Measurements from ENCODE around the gene SVOP. TPM values are rescaled to one million over a fixed set of nuclear protein-coding genes. Genes with fewer than 3 reads are reported as not detected.

Gene SVOP
- total RNA-seq, 1 donor from 2014 or later: not detected

- no peaks in the 10 kb centered on the region for H3K36me3 ChIP-seq
- H3K4me3 ChIP-seq: no peak overlapping the region
- intact Hi-C loops (cut with DNase I): no loop called here
- no peaks in the 10 kb centered on the region for H3K9me3 ChIP-seq
- DNase-seq: no peak
- TF ChIP-seq CTCF (IDR thresholded peaks at IDR 0.05): no peak
- H3K27ac ChIP-seq: no peak overlapping the region
- no peak for ATAC-seq
- H3K4me1 ChIP-seq: no peaks in the 10 kb centered on the region
- no peaks in the 10 kb centered on the region for H3K27me3 ChIP-seq (ENCODE audit: low read depth)
These were observed 86.9 kb downstream of the SVOP start for GRCh38 chr12:108933949-108934348.

GRCh38 chr12:108930756-108931155 lies 90.1 kb downstream of the SVOP start:
- H3K4me3 ChIP-seq: no peak overlapping the region
- no peaks in the 10 kb centered on the region for H3K27me3 ChIP-seq (ENCODE audit: low read depth)
- no peak for TF ChIP-seq CTCF (IDR thresholded peaks at IDR 0.05)
- H3K9me3 ChIP-seq: no peaks in the 10 kb centered on the region
- no peak overlapping the region for H3K27ac ChIP-seq
- no peak for DNase-seq
- H3K36me3 ChIP-seq: no peaks in the 10 kb centered on the region
- no peaks in the 10 kb centered on the region for H3K4me1 ChIP-seq
- ATAC-seq: no peak
- intact Hi-C loops (cut with DNase I): no loop called here

- DNase-seq: no peak
- no peaks in the 10 kb centered on the region for H3K27me3 ChIP-seq (ENCODE audit: low read depth)
- no peaks in the 10 kb centered on the region for H3K36me3 ChIP-seq
- TF ChIP-seq CTCF (IDR thresholded peaks at IDR 0.05): no peak
- no peaks in the 10 kb centered on the region for H3K9me3 ChIP-seq
- intact Hi-C loops (cut with DNase I): no loop called here
- H3K4me3 ChIP-seq: no peak overlapping the region
- no peaks in the 10 kb centered on the region for H3K4me1 ChIP-seq
- no peak for ATAC-seq
- no peak overlapping the region for H3K27ac ChIP-seq
These were observed 90.7 kb downstream of the SVOP start for GRCh38 chr12:108930155-108930554.

- DNase-seq: no peak
- no peak for TF ChIP-seq CTCF (IDR thresholded peaks at IDR 0.05)
- intact Hi-C loops (cut with DNase I): no loop called here
- Histone ChIP-seq H3K4me1 (no peaks in the 10 kb centered on the region), H3K36me3 (no peaks in the 10 kb centered on the region), H3K4me3 (no peak overlapping the region), H3K9me3 (no peaks in the 10 kb centered on the region), H3K27me3 (ENCODE audit: low read depth) (no peaks in the 10 kb centered on the region), H3K27ac (no peak overlapping the region)
- ATAC-seq: no peak
These were observed 92.2 kb downstream of the SVOP start for GRCh38 chr12:108928695-108929094.

- no peak overlapping the region for H3K4me3 ChIP-seq
- DNase-seq (no peak), ATAC-seq (no peak)
- H3K27ac ChIP-seq: no peak overlapping the region
- TF ChIP-seq CTCF (IDR thresholded peaks at IDR 0.05): no peak
- no peaks in the 10 kb centered on the region for H3K4me1 ChIP-seq
- peaks cover 4% of the 10 kb centered on the region for H3K9me3 ChIP-seq
- intact Hi-C loops (cut with DNase I): no loop called here
- no peaks in the 10 kb centered on the region for H3K36me3 ChIP-seq
- no peaks in the 10 kb centered on the region for H3K27me3 ChIP-seq (ENCODE audit: low read depth)
These were observed 98.0 kb downstream of the SVOP start for GRCh38 chr12:108922918-108923317.

- intact Hi-C loops (cut with DNase I): no loop called here
- peaks cover 4% of the 10 kb centered on the region for H3K9me3 ChIP-seq
- H3K27me3 ChIP-seq (ENCODE audit: low read depth): no peaks in the 10 kb centered on the region
- DNase-seq: no peak
- ATAC-seq: no peak
- no peaks in the 10 kb centered on the region for H3K4me1 ChIP-seq
- no peak overlapping the region for H3K27ac ChIP-seq
- TF ChIP-seq CTCF (IDR thresholded peaks at IDR 0.05): no peak
- H3K36me3 ChIP-seq: no peaks in the 10 kb centered on the region
- H3K4me3 ChIP-seq: no peak overlapping the region
These were observed 98.9 kb downstream of the SVOP start for GRCh38 chr12:108921946-108922345.
